T47D (cell line): ENCODE measurements around the gene CEP97.

Experiments
- DNase-seq, 2 experiments: peaks; one replicate each; pipeline versions ENCODE4 v3.0.0 to v3.0.0-alpha.2; 2011 to 2012; ENCODE audit warnings: low read depth in 1 of 2, low spot score in 1 of 2
- JUND ChIP-seq: IDR thresholded peaks from 2 replicates; pipeline ENCODE4 v1.6.1; 2012; ENCODE audit warnings: low read depth
- in situ Hi-C: cut with HindIII; loops from 2 replicates; pipeline ENCODE4 v1.10.0; 2016; ENCODE audit warnings: low sequenced_read_pairs, low pct_unique_long_range_greater_than_20kb

The CEP97 gene

DNA sequence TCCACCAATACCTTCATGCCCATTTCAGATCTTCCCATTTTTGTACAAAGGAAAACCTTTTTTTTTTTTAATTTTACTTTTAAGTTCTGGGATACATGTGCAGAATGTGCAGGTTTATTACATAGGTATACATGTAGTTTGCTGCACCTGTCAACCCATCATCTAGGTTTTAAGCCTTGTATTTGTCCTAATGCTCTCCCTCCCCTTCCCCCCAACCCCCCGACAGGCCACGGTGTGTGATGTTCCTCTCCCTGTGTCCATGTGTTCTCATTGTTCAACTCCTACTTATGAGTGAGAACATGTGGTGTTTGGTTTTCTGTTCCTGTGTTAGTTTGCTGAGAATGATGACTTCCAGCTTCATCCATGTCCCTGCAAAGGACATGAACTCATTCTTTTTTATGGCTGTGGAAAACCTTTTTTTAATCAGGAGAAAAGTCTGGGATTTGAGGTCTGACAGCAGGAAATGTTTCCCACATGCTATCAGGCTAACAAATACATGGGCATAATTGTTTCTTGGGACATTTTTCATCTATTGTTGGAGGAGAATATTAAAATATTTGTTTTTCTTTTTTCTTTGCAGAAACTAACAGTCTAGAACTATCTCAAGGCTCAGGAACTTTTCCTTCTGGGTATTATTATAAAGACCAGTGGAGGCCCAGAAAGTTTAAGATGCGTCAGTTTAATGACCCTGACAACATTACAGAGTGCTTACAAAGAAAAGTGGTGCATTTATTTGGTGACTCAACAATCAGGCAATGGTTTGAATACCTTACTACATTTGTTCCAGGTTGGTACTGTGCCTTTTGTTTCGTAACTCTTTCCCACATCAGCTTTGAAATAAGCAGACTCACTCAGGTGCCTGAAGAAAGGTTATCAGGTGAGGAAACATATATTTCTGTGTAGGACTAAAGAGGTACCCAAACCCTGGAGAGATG, 92.1 kb downstream of the CEP97 start:
- DNase-seq: no peak
- in situ Hi-C loops: no loop called here
- TF ChIP-seq JUND: no peak

DNA sequence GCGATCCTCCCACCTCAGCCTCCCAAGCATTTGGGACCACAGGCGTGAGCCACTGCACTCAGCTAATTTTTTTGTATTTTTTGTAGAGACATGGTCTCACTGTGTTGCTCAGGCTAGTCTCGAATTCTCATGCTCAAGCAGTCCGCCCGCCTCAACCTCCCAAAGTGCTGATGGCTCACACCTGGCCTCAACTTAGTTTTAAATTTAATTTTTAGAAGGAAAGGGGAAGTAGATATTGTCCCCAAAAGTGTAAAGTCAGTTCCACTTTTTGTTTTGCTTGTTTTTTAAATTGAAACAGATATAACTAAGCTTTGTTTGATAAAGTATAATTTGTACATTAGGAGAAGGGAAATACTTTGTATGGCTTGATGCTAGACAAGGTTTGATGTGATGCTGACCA, 93.6 kb downstream of the CEP97 start:
- DNase-seq: no peak
- TF ChIP-seq JUND: no peak
- in situ Hi-C loops: no loop called here

GRCh38 chr3:101819649-101820206, 95.3 kb downstream of the CEP97 start:
- in situ Hi-C loops: no loop called here
- no peak for TF ChIP-seq JUND
- no peak for DNase-seq
